ENCODE measurements around the gene AURKAIP1. TPM values are rescaled to one million over a fixed set of nuclear protein-coding genes. Genes with fewer than 3 reads are reported as not detected.
"Not testable (repeated sequence)": the region's sequence is repeated elsewhere in the genome, so short reads cannot be mapped to it uniquely, and the experiment has no call there.

Gene AURKAIP1
- total RNA-seq, 2 donors from 2014 or later: 155 to 159 TPM

DNA sequence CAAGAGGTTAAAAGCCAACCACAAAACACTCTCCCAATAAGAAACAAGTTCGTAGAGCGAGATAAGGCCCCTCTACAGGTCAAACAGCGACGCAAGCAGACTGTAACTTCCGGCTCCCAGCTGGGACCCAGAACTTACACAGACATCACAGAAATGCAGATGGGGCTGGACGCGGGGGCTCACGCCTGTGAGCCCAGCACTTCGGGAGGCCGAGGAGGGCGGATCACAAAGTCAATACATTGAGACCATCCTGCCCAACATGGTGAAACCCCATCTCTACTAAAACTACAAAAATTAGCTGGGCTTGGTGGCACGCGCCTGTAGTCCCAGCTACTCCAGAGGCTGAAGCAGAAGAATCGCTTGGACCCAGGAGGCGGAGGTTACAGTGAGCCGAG, 13.1 kb upstream of the AURKAIP1 start:
- peaks cover 78% of the 10 kb centered on the region for H3K36me3 ChIP-seq
- no peaks in the 10 kb centered on the region for H3K27me3 ChIP-seq
- no peak overlapping the region for H3K27ac ChIP-seq
- H3K9me3 ChIP-seq: no peaks in the 10 kb centered on the region
- H3K4me1 ChIP-seq: peaks cover 0 to 6% of the 10 kb centered on the region in 2 donors
- no peak for DNase-seq (ENCODE audit: low spot score)
- H3K4me3 ChIP-seq: no peak overlapping the region
- TF ChIP-seq, protein P1, sequence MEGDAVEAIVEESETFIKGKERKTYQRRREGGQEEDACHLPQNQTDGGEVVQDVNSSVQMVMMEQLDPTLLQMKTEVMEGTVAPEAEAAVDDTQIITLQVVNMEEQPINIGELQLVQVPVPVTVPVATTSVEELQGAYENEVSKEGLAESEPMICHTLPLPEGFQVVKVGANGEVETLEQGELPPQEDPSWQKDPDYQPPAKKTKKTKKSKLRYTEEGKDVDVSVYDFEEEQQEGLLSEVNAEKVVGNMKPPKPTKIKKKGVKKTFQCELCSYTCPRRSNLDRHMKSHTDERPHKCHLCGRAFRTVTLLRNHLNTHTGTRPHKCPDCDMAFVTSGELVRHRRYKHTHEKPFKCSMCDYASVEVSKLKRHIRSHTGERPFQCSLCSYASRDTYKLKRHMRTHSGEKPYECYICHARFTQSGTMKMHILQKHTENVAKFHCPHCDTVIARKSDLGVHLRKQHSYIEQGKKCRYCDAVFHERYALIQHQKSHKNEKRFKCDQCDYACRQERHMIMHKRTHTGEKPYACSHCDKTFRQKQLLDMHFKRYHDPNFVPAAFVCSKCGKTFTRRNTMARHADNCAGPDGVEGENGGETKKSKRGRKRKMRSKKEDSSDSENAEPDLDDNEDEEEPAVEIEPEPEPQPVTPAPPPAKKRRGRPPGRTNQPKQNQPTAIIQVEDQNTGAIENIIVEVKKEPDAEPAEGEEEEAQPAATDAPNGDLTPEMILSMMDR (IDR thresholded peaks at IDR 0.05): no peak

DNA sequence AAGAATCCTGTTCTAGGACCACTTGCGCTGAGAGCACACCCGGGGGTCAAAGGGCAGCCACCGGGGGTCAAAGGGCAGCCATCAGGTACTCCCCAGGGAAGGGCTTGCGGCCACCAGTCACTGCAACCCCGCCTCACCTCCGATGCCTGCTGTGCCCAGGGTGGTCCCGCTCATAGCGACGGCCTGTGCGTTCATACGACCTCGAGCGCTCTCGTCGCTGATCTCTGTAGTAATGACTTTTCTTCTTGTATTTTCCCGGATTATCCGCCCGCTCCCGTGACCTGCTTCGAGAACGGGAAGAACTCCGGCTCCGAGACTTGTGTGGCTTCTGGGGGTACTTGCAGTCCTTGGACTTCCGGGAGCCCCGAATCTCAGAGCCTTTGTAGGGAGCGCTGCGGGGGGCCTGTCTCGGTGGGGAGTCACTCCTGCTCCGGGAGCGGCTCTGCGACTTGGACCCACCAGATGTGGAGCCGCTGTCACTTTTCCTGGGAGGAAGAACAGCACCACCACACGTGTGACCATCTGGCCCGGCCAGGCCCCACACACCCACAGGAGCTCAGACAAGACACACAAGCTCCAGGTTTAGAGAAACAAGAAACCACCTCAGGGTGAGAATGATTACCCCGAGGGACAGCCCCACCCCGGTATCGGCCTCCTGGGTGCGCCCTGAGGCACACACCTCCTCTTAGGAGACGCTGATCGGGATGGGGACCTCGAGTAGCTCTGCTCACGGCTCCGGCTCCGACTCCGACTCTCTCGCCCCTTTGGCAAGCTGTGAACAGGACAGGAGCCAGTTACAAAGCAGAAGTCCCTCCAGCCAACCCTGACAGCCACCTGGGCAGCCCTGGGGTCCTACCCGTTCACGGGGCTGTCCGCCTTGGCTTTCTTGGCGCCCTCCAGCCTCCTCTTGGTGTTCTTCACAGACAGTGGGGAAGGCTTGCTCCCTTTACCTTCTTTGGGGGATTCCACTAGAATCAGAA, 12.4 kb upstream of the AURKAIP1 start:
- Histone ChIP-seq H3K4me3 (no peak overlapping the region), H3K27me3 (no peaks in the 10 kb centered on the region), H3K36me3 (peaks cover 71% of the 10 kb centered on the region), H3K9me3 (no peaks in the 10 kb centered on the region), H3K4me1 (peaks cover 0 to 6% of the 10 kb centered on the region in 2 donors), H3K27ac (no peak overlapping the region)
- no peak for DNase-seq (ENCODE audit: low spot score)
- TF ChIP-seq, protein P1 (IDR thresholded peaks at IDR 0.05): no peak

DNA sequence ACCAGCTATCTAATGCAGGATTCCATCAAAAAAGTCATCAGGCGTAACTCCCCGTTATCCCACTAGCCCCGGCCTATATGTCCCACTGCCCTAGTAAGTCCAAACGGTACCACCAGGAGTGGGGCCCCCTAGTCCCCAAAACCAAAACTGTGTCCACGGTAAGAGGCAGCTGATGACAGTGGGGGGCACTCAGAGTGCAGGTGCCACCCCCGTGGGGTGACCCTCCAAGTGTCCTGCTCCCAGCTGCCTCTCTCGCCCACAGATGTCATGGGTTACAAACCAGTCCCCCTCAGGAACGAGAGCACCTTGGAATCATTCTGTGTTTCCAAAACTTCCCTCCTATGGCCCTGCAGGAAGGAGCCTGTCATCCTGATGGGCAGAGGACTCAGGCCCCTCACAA, 10.9 kb upstream of the AURKAIP1 start:
- Histone ChIP-seq H3K27ac (no peak overlapping the region), H3K4me3 (no peak overlapping the region), H3K4me1 (peaks cover 0 to 1% of the 10 kb centered on the region in 2 donors), H3K9me3 (no peaks in the 10 kb centered on the region), H3K27me3 (no peaks in the 10 kb centered on the region), H3K36me3 (peaks cover 57% of the 10 kb centered on the region)
- DNase-seq (ENCODE audit: low spot score): no peak
- TF ChIP-seq, protein P1 (IDR thresholded peaks at IDR 0.05): no peak

DNA sequence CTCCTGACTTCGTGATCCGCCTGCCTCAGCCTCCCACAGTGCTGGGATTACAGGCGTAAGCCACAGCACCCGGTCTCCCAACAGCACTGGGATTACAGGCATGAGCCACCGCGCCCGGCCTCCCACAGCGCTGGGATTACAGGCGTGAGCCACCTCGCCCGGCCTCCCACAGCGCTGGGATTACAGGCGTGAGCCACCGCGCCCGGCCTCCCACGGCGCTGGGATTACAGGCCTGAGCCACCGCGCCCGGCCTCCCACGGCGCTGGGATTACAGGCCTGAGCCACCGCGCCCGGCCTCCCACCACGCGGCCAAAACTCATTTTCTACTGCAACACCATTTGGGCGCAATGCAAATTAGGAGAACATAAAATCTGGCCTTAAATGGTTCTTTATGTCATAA, 10.3 kb upstream of the AURKAIP1 start:
- H3K27ac ChIP-seq; H3K4me3 ChIP-seq; H3K27me3 ChIP-seq; H3K4me1 ChIP-seq; DNase-seq (ENCODE audit: low spot score); H3K9me3 ChIP-seq: not testable (repeated sequence)
- H3K36me3 ChIP-seq: peaks cover 51% of the 10 kb centered on the region

DNA sequence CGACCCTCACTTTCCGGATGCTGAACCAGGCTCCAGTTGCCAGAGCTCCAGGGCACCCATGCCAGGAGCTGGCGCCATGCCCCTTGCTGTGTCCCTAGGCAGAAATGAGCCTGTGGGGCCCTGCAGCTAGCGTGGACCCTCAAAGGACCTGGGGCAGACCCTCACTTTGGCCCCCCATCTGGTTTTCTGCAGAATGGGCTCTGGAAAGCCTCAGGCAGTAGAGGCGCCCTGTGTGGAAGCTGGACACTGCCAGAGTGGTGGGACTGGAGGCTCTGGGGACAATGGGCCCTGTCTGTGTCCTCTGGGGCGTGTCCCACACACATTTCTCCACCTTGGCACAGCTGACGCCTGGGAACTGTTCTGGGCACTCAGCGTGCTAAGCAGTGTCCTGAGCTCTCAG, 6.3 kb upstream of the AURKAIP1 start:
- peaks cover 0 to under 1% of the 10 kb centered on the region in 2 donors for H3K4me1 ChIP-seq
- H3K27ac ChIP-seq: no peak overlapping the region
- DNase-seq (ENCODE audit: low spot score): no peak
- H3K36me3 ChIP-seq: peaks cover 10% of the 10 kb centered on the region
- H3K4me3 ChIP-seq: no peak overlapping the region
- no peaks in the 10 kb centered on the region for H3K9me3 ChIP-seq
- H3K27me3 ChIP-seq: no peaks in the 10 kb centered on the region
- TF ChIP-seq, protein P1 (IDR thresholded peaks at IDR 0.05): no peak

DNA sequence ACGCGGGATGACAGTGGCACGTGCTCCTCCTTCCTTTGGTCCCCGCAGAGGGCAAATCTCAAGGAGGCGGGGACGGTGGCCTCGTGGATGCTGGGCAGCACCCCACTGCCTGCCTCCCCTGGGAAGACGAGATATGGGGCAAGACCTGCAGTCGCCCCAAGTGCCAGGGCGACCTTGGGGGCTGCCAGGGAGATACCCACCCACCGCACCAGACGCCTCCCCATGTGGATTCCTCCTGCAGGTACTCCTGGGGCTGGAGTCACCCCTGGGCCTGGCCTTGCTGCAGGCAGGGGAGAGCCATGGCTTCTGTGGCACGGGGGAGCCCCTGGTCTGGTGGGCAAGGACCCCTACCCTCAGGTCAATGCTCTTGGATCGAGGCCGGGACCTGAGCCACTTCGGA, 5.9 kb upstream of the AURKAIP1 start:
- Histone ChIP-seq H3K27ac (no peak overlapping the region), H3K9me3 (no peaks in the 10 kb centered on the region), H3K36me3 (peaks cover 6% of the 10 kb centered on the region), H3K4me1 (peaks cover 0 to 5% of the 10 kb centered on the region in 2 donors), H3K4me3 (no peak overlapping the region), H3K27me3 (no peaks in the 10 kb centered on the region)
- no peak for DNase-seq (ENCODE audit: low spot score)
- TF ChIP-seq, protein P1 (IDR thresholded peaks at IDR 0.05): no peak

Measured in right atrium auricular region (tissue), 2 donors.